LNCAP (cell line): ENCODE data around the gene NR4A2.

Experiments
- TF ChIP-seq, protein P1 (sequence below): fragments of 450-650 bp; IDR thresholded peaks from 2 replicates; pipeline ENCODE4 v1.5.1; 2017; ENCODE audit warnings: mild to moderate bottlenecking

The NR4A2 gene

DNA sequence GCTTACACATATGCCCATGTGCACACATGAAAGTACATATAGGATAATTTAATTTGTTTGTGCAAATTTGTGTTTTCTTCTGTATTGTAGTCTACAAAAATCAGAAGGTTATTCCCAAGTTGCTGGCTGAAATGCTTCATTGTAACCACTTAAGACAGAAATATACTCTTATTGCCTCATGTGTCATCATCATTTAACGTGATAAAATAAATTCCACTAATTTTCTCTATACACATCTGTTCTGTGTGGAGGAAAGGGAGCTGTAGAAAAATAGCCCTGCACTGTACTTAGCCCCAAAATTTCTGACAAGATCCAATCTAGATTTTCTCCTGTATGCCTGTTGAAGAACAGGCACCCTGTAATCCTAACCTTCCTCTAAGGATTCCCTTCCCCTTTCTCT lies 20.4 kb upstream of the NR4A2 start:
- TF ChIP-seq, protein P1, sequence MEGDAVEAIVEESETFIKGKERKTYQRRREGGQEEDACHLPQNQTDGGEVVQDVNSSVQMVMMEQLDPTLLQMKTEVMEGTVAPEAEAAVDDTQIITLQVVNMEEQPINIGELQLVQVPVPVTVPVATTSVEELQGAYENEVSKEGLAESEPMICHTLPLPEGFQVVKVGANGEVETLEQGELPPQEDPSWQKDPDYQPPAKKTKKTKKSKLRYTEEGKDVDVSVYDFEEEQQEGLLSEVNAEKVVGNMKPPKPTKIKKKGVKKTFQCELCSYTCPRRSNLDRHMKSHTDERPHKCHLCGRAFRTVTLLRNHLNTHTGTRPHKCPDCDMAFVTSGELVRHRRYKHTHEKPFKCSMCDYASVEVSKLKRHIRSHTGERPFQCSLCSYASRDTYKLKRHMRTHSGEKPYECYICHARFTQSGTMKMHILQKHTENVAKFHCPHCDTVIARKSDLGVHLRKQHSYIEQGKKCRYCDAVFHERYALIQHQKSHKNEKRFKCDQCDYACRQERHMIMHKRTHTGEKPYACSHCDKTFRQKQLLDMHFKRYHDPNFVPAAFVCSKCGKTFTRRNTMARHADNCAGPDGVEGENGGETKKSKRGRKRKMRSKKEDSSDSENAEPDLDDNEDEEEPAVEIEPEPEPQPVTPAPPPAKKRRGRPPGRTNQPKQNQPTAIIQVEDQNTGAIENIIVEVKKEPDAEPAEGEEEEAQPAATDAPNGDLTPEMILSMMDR, result no peak

DNA sequence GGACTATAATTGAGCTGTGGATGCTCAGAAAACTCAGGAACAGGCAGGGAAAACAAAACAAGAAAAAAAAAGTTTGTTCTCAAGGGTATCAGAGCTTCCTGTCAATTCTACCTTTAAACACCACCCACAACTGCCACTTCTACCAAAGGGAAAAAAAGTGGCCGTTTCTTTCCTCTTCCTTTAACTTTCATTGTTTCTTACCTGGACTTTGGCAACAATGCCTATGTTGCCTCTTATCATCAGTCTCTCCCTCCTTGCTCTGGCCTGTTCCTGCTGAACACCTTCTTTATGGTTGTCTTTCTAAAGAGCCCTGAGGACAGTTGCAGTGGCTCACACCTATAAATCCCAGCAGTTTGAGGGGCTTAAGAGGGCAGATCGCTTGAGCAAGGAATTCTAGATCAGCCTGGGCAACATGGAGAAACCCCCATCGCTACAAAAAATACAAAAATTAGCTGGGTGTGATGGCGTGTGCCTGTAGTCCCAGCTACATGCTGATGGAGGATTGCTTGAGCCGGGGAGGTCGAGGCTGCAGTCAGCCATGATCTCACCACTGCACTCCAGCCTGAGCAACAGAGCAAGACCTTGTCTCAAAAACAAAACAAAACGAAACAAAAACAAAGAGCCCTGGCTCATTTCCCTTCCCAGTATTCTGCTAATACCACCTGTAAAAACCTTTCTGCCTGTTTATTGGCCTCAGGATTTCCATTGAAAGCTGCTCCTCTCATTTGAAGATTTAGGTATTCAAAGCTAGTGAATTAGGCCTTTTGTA lies 18.0 kb upstream of the NR4A2 start:
- TF ChIP-seq, protein P1, result no peak

DNA sequence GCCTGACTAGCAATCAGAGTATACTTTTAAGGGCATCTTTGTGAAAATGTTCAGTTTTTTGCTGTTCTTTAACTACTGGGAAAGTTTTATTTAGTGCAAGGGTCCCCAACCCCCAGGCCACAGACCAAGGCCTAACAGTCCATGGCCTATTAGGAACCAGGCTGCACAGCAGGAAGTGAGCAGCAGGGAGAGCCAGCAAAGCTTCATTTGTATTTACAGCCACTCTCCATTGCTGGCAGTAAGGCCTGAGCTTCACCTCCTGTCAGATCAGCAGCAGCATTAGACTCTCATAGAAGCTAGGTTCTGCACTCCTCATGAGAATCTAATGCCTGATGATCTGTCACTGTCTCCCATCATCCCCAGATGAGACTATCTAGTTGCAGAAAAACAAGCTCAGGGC lies 17.1 kb upstream of the NR4A2 start:
- TF ChIP-seq, protein P1, result no peak

DNA sequence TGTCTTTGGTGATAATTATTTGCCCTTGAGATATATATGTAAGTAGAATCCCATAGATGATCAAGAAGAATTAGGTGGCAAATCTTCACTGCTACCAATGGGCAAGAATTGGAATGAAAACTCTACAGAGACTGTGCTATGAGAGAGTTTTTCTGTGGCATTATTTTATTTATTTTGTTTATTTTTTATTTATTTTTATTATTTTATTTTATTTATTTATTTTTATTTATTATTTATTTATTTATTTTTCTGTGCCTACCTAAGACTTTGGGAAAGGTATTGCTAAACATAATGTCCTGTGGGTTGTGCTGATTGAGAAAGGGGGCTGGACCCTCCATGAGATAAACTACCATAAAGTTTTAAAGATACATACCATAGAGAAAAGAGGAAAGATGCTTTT lies 16.6 kb upstream of the NR4A2 start:
- TF ChIP-seq, protein P1, result no peak

DNA sequence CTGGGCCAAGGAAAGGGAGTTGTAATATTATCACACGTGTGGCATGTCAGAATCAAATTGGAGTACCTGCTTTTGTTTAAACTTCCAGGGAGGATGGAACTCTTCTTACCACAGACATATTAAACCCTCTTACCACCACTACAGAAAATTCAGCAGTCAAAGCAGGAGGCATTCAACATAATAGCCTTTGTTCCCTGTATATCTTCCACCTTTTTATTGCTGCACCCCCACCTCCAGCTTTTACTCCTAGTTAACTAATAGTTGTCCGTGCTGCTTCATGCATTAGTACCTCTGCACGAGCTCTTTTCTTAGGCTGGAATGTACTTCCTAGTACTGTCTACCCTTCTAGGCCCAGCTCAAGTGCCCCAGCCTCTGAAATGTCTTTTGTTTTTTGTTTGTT lies 14.9 kb upstream of the NR4A2 start:
- TF ChIP-seq, protein P1, result no peak

DNA sequence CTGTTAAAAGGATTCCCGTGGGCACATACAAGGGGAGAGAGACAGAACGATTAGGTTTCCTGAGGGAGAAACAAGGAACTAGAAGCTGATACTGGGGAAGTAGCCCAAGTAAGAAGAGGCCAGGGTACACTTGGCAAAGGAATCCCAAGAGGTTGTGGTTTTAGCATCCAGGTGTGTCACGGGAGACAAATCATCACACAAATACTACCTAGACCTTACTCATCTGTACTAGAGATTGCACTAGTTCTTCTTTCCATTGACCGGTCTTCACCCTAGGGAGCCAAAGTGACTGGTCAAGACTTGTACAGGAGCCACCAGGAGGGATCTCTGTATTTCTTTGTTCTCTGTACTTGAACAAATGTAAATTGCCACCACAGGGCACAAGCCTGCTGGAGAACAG lies 14.2 kb upstream of the NR4A2 start:
- TF ChIP-seq, protein P1, result no peak

DNA sequence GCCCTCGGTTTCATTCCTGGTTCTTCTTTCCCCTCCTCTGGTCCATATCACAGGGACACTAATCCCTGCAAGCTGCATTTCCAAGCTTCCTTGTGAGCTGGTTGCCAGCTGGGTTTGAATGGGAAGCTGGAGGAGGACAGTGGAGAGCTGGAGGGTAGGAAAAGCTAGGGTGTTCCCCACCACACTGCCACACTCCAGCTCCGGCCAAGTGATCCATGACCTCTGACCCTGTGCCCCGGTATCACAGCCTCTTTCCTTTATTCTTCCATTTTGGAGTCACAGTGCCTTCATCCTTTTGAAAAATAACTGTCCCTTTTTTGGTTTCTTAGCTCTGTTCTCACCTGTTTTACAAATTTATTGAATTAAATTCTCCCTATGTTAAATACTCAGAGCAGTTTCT lies 13.1 kb upstream of the NR4A2 start:
- TF ChIP-seq, protein P1, result no peak

DNA sequence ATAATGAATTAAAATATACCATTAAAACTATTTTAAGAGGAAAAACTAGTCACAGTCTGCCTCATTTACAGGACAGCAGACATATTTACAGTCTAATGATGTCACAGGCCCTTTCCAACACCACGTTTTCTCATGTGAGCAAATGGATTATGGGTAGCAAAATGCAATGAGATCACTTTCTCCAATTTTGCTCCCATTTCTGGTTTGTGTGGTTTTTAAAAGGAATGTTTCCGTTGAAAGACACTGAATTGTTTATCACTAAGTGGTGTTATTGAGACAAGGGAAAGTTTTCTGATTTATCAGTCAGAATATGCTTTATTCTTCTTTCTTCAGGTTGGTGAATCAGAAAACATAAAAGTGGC lies 11.4 kb upstream of the NR4A2 start:
- TF ChIP-seq, protein P1, result no peak
